Inflammatory macrophage treated with lipopolysaccharide for 4 hours (primary cell): ENCODE results near the gene SLC6A6.

Experiments used
- DNase-seq: peaks from one replicate; pipeline ENCODE4 v3.0.0-alpha.2; 2020

SLC6A6 gene

DNA sequence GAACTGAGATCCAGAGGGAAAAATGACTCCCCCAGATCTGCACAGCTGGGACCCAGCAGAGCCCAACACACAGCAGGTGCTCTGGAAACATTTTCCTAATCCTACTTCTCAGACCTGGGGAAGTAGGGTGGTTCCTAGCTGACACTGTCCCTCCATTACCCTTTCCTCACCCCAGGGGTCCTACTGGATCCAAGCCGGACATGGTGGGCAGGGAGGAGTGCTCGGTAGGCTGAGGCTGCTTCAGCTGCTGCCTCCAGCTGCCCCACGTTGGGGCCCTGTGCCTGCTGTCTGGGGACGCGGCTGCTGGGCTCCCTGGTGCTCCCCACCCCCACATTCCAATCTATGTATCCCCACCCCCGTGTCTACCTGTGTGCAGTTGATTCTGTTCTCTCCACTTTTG, 29.8 kb upstream of the SLC6A6 start:
- DNase-seq: no peak

DNA sequence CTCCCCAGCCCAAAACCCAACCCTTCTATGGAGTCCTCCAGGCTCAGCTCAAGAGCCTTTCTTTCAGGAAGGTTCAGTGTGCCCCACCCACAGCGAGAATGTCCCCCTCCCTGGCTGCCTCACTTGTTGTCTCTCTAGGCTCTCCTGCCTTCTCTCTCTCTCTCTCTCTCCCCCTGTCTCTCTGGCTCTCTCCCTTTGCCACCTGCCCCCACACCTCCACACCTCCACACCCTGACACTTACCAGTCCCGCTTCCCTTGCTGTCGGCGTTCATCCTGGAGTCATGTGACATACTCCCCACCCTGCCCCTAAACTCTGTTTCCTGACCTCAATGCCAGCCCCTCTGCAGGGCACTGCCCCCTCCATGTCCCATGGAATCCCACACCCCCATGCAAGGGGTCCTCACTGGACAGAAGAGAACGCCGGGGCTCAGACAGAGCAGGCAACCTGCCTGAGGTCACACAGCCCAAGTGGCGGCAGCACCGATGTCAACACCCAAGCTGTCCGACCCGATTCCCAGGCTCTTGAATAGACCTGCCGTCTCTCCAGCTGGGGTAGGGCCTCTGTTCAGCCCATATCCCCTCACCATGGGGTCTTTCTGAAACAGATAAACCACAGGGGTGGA, 28.5 kb upstream of the SLC6A6 start:
- no peak for DNase-seq

DNA sequence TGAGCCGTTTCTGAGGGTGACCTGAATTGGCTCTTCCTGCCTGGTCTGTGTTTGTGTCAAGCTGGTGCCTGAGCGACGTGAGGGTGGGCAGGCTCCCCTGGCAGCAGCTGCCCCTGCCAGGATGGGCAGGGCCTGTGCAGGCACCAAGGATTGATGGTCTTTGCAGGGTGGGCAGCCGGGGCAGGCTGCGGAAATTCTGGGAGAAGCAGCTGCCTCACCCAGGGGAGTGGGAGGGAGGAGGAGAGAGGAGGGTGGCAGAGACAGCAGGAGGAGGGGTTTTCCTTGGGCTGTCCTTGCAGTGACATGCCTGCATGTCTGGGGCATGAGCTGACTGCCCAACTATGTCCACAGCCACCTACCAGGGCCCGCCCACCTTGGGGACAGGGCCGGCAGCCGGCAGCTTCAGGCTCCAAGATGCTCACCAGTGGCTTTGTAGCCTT, 27.9 kb upstream of the SLC6A6 start:
- no peak for DNase-seq

DNA sequence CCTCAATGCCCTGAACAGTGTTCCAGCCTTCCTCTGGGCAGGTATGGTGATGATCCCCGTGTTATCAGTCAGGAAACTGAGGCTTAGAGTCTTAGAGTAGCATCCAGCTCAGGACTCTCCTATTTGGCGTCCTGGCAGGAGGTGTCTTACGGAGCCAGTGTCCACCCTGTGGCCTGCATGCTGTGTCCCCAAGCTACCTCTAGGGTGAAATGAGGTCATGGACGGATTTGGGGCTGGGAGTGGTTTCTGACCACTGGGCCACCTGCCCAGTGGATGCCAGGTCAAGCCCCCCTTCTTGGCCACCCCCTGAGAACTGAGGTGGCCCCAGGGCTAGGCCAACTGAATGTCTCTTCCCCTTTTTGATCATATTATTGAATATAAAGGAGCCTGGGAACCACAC, 27.2 kb upstream of the SLC6A6 start:
- no peak for DNase-seq

DNA sequence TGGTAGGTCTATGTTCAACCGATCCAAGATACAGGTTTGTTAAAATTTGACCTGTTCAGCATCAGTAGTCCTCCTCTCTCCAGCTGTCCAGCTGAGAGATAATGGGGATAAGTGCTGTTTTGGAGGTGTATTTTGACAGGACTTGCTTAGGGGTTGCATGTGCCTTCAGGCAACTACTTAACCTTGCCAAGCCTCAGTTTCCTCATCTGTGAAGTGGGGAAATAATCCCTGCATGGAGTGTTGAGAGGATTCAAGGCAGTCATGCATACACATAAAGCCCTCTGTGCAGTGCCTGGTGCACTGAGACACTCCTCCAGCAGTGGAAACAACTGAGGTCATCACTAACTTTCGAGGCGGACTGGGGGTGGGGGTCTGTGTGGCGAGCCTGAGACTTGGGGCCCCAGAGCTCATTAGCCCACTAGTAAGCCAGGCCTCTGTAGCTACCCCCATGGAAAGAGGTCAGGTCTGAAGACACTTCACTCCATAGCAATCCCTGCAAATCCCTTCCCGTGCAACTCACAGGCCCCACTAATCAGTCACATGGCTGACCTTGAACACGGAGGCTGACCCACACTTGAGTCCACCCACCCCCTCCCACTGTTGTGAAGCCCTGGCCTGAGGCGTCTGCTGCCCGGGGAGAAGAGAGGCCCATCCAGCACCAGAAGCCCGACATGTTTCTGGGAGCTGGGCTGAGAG, 25.9 kb upstream of the SLC6A6 start:
- no peak for DNase-seq

DNA sequence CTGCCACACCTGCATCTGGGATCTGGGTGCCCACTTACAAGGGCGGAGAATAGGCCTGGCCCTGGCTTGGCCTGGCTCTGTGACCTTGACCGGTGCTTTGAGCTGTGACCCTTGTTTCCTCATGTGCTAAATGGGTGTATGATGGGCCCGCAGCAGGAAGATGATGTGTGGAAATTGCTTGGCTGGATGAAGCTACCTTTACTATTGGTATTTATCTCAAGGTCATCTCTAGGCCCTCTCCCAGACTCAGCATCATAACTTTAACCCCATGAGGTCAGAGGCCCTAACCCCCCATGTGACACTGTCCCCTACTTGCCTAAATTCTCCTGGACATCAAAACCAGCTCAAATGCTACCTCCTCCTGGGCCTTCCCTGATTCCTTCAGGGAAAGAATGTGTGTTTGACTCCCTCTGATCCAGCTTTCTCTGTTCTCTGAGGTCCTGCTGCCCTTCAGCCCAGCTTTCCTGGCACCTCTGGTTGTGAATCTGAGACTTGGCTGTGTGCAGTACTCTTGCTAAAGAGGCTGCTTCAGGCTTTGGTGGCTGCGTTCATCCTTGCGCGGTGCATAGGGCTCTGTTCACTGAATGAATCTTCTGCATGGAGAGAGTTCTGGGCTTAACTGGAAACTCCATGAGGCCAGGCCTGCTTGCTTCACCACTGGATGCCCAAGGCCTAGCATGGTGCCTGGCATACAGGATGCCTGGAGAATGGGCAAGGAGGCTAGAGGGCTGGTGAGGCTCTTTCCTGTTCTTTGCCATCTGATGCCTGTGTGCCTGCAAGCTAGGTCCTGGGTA, 25.2 kb upstream of the SLC6A6 start:
- no peak for DNase-seq

DNA sequence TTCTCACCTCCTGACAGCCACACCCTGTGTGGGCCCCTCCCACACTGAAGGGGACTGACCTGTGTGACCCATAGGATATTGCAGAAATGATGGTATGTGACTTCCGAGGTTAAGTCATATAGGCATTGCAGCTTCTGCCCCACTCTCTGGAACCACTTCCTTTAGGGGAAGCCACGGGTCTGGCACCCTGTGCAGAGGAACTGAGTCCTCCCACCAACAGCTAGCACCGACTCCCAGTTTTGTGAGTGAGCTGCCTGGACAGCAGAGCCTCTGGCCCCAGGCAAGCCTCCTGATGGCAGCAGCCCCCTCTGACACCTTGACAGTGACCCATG, 24.6 kb upstream of the SLC6A6 start:
- DNase-seq: peak; percentile 97

DNA sequence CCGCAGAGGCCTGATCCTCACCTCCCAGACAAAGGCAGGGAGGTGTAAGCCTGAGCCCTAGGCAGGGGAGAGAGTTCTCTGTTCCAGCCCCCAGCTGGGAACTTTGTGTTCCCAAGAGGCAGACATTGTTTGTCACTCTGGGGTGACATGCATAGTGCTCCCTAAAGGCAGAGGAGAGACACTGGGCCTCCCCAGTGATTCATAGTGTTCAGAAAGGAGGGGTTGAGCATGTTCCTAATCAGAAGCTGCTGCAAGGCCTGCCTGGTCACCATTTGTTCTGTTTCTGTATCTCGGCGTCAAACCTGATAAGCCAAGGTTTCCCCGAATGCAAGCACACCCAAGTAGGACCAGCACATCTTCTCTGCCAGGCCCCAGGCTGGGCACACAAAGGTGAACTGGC, 24.0 kb upstream of the SLC6A6 start:
- DNase-seq: peak; percentile 59

DNA sequence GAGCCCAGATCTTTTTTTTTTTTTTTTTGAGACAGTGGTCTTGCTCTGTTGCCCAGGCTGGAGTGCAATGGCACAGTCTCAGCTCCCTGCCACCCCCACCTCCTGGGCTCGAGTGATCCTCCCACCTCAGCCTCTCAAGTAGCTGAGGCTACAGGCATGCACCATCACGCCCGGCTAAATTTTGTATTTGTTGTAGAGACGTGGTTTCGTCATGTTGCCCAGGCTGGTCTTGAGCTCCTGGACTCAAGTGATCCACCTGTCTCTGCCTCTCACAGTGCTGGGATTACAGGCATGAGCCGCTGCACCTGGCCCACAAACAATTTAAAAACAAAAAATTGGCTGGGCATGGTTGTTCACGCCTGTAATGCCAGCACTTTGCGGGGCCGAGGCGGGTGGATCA, 22.6 kb upstream of the SLC6A6 start:
- no peak for DNase-seq

DNA sequence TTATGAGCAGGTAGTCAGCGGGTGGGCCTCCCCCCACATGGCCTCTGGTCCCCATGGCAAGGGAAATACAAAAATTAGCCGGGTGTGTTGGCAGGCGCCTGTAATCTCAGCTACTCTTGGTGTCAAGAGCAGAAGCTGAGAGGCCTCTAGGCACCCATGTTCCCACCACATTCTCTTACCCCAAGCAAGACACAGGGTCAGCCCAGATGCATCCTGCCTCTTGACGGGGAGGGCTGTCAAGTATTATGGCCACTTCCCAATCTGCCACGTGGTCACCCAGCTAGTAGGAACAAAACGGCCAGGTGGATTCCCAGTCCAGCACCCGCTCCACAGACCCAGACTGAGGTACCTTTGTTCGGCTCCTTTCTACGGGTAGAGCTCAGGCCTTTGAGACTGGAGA, 16.2 kb upstream of the SLC6A6 start:
- no peak for DNase-seq

DNA sequence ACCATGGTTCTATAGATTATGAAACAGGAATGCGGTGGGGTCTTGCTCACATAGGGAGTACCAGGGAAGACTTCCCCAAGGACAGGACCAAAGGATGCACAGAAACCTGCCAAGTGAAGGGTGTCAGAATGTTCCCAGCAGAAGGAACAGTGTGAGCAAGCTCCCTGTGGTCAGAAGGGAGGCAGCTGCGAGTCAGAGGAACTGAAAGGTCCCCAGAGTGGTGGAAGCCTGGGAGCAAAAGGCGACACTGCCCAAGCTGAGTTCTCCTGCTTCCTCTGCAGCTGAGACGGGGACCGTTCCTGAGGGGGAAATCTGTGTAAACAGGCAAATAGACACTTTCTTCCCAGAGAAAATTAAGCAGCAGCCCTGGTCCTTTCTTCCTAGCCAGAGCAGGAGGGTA, 14.2 kb upstream of the SLC6A6 start:
- DNase-seq: peak; percentile 60

DNA sequence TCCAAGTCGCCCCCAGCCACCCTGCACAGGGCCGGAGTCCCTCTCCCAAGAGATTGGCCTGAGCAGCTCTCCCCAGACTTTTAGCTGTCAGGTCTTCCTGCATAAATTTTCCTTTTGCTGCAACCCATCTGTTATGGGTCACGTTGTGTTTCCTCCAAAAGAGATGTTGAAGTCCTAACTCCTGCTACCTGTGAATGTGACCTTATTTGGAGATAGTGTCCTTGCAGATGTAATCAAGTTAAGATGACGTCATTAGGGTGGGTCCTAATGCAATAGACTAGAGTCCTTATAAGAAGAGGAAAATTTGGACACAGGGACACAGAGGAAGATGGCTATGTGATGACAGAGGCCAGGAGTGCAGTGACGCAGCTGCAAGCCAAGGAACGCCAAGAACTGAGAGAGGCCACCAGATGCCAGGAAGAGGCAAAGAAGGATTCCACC, 13.2 kb upstream of the SLC6A6 start:
- DNase-seq: no peak

DNA sequence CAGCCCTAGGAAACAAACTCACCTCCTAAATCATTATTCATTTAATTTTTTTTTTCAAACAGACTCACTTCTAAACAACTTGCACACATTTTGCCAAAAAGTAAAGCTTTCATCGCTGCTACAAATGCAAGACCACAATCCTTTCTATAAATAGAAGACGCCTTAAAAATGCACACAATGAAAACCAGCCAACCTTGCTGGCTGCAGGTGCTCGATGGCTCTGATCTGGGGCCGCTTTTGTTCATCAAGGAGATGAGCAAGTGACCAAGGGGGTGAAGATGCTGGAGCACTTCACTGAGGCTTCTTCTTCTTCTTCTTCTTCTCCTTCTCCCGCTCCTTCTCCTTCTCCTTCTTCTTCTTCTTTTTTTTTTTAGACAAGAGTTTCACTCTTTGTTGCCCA, 12.7 kb upstream of the SLC6A6 start:
- no peak for DNase-seq

DNA sequence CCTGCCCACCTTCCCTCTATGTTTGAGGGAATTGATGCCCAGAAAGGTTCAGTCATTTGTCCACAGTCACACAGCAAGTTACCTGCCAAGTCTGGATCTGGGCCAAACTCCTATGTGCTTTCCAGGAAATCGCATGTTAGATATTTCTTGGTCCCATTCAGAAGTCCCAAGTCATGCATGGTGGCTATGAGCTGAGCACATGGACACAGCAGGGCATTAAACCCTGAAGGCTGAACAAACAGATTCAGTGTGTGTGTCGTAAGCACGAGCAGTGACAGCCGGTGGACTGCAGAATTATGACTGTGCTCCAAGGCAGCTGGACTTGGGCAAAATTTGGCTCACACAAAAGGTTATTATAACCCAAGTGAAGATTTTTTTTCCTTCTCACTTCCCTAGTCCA, 11.4 kb upstream of the SLC6A6 start:
- DNase-seq: peak; percentile 87

DNA sequence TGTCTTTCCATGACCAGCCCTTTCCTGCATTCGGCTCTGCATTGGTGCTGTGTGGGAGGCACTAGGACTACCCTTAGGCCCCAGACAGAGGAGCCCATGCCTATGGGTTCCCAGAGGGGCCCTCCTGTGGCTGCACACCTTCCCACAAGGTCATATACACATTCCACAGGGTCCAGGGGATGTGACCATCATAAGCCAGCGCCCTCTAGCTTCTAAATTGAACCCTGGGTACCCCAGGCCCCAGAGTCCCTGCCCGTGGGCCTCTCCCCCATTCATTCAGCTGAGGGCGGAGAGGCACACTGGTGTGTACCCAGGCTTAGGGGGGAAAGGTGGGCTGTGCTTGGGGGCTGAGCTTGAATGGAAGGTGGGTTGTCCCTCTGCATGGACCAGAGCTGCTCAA, 10.2 kb upstream of the SLC6A6 start:
- no peak for DNase-seq

DNA sequence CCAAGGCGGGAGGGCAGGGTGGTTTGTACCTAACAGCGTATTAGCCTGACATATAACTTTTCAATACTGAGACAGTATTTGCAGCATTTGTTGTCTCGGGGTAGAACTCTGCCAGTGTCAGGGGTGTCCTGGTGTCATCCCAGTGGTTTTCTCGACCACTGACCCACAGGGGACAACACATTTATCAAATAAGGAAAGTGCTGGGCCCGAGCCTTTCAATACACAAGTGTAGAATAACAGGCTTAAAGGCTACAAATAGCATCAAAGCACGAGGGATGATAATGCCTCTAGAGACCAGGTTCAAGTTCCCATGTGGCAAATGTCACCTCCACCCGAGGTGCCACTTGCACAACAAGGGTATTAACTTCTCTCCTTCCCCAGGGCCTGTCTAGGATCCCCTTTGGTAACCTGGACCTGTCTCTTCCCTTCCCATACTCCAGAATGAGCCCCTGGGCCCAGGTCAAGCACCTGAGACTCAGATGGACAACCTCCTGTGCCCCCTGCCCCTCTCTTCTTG, 9.5 kb upstream of the SLC6A6 start:
- DNase-seq: no peak

DNA sequence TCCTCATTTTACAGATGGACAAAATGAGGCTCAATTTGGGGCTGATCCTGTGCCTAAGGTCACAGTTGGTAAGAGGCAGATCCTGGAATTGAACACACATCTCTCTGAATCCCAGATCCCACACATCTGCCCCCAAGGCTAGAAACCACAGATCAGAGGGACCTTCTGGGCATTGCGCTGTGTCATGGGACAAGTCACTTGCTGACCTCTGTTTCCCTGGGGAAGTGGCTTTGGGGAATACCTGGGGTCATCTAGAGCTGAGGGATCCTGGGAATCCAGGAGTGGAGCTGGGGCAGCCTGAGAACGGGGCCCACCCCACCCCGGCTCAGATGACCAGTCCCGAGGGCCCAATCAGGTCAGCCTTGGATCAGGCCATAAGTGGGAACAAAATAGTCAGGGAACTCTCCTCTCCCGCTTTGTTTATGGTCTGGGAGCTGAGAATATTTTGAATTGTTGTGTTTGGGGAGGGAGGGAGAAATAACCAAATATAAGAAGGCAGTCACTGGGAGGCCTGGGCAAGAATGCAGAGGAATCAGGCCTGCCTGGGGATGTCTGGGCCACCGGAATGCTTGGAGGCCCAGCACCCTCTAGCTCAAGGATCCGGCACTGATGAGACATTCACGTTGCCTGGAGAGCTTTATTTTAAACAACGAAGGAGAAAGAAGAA, 8.8 kb upstream of the SLC6A6 start:
- DNase-seq: no peak

DNA sequence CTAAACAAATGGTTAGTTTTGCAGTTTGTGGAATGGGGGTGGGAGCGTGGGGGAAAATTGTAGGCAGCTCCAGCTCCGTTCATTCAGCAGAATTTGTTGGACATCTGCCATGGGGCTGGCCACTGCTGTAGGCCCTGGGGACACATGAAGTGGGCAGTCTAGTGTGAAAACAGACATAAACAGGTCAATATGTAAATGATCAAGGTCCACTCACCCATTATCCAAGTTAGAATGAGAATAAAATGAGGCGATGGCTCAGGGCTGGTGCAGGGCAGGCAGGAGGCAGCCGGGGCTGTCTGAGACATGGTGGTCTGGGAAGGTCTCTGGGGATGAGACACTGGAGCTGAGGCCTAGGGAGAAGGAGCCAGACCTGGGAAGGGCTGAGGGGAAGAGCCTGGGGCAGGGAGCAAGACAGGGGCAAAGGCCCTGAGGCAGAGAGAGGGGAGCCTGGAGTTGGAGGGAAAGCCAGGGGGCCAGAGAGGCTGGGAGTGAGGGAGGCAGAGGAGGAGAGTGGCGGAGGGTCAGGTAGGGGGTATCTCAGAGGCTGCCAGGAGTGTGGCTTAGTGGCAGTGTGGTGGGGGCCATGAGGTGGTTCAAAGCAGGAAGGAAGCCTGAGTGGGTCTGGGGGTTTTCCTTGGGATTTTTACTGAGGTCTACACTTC, 6.2 kb upstream of the SLC6A6 start:
- no peak for DNase-seq

DNA sequence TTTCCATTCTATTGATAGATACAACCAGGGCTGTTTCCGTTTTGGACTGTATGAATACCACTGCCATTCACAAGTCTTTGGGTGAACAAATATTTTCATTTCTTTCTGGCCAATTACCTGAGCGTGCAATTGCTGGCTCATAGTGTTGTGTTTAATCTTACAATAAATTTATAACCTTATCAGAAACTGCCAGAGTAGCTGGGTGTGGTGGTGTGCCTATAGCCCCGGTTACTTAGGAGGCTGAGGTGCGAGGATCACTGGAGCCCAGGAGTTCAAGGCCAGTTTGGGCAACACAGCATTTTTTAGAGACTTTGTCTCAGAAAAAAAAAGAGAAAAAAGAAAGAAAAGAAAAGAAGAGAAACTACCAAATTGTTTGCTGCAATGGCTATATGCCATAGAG, 5.4 kb upstream of the SLC6A6 start:
- no peak for DNase-seq

DNA sequence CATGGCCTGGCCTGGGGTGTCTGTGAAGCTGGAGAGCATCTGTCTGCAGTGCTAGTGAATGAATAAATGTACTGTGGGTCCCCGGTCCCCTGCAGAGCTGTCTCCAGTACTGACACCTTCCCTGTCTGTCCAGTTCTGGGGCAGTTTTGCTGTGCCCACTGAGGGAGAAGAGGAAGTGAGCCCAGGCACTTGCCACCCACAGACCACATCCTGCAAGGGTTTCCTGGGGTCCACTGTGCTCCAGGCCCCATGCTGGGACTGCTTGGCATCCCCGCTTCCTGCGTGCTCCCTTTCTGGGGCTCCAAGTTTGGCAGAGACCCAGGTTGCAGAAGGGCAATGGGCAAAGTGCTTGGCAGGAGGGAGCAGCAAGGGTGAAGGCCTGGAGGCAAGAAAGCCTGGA, 4.9 kb upstream of the SLC6A6 start:
- peak; percentile 58 for DNase-seq

DNA sequence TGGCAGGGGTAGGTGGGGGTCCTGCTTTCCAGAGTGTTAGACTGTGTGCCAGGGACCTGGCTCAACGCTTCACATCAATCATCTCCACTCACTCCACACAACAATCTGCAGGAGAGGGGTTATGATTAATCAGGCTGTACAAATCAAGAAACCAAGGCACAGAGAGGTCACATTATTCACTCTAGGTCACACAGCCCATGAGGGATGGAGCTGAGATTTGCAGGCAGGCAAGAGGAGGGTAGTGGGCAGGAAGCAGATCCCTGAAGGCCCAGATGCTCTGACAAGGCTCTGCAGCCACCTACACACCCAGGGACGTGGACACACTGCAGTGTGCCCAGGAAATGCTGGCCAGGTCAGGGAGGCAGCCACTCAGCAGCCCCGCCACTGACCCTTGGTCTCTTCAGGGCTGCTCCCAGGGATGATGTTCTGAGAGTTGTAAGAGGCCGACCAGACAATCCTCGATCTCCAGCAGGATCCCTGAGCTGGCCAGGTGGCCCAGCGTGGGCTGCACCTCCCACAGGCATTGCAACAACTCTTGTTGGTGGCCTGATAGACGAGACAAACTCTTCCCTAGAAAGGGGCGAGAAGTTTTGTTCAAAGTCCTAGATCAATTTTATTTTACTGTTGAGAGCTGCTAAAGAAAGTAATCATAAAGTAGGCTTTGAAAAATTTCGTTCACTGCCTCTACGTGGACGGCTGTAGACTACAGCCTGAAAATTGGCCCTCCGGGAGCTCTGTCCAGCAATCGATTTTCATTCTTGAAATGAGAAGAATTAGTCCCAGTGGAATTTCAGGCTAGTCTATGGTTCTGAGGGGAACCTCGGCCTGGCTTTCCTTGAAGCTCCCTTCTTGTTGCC, 4.2 kb upstream of the SLC6A6 start:
- DNase-seq: no peak

DNA sequence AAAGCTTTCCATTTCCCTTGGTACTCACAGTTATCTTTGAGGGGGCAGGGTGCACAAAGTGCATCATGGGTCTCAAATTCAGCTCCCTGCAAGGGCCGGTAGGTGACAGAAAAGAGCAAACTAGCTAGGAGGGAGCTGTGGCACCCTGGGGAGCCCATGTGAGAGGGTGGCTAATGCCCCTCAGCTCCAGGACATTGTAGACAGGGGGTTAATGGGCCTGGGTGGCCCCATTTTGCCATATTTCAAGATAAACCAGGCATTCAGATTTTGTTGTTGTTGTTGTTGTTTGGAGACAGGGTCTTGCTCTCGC, 3.7 kb upstream of the SLC6A6 start:
- DNase-seq: no peak
